GM12878 (cell line): ENCODE data around the gene ANKRD62. TPM values are rescaled to one million over a fixed set of nuclear protein-coding genes. Genes with fewer than 3 reads are reported as not detected.

ENCODE experiments used
- ATAC-seq: fragments of 200-7000 bp; cut with Tn5 transposase; 3 replicates; pipeline ENCODE4 v1.9.1; 2020; ENCODE audit warnings: mild to moderate bottlenecking, moderate library complexity
- BruUV-seq: library from RNA; stranded (reverse); fragments of 400-500 nt; replicated peaks from 2 replicates; lab custom pipeline; 2021; lab: Mats Ljungman, UMichigan
- CTCF ChIA-PET: fragments of 300-600 bp; sonication (Branson Sonifier 250); formaldehyde crosslinking; extraction: SDS; loops from one replicate; lab custom pipeline; 2021; ENCODE audit warnings: inconsistent platforms; lab: Yijun Ruan, JAX
- POLR2A ChIA-PET: fragments of 350-600 bp; formaldehyde crosslinking; extraction: SDS; loops from one replicate; lab custom pipeline; 2021; ENCODE audit warnings: inconsistent platforms; lab: Charles Lee
- RAD21 ChIA-PET: fragments of 300-600 bp; sonication (Branson Sonifier 250); formaldehyde crosslinking; loops from one replicate; lab custom pipeline; 2023; ENCODE audit warnings: antibody characterized with exemption; ENCODE audit not compliant: unreplicated experiment; lab: Charles Lee
- SMC1A ChIA-PET: fragments of 300-600 bp; sonication (Branson Sonifier 250); formaldehyde crosslinking; loops from one replicate; lab custom pipeline; 2023; ENCODE audit not compliant: unreplicated experiment, uncharacterized antibody; lab: Charles Lee
- DNase-seq: peaks from one replicate; pipeline ENCODE4 v3.0.0-alpha.2; 2011; ENCODE audit warnings: low read depth, low spot score
- FAIRE-seq: peaks from 3 replicates; lab custom pipeline; 2011; peaks lifted over from hg19 to GRCh38; lab: Jason Lieb, UNC
- H2AFZ ChIP-seq: 2 replicates; pipeline ENCODE4 v1.6.0; 2011; ENCODE audit warnings: low read depth, low read length, control low read depth; ENCODE audit not compliant: control insufficient read depth
- H3K27ac ChIP-seq: 2 replicates; pipeline ENCODE4 v1.5.1; 2011; ENCODE audit warnings: control low read depth; ENCODE audit not compliant: control insufficient read depth, insufficient read depth
- H3K27me3 ChIP-seq, 2 experiments: replicated peaks in 1 of 2; 2 replicates each; pipeline versions ENCODE4 v1.6.0 to v1.6.1; 2011; ENCODE audit warnings: low read length in 1 of 2; ENCODE audit not compliant: control insufficient read depth in 2 of 2, insufficient read depth in 2 of 2
- H3K36me3 ChIP-seq, 2 experiments: 2 replicates each; pipeline ENCODE4 v1.5.1; 2011; ENCODE audit warnings: low read length in 1 of 2; ENCODE audit not compliant: control insufficient read depth in 2 of 2, insufficient read depth in 2 of 2
- H3K4me1 ChIP-seq: 2 replicates; pipeline ENCODE4 v1.6.1; 2011; ENCODE audit warnings: mild to moderate bottlenecking, low read length, moderate library complexity, mixed read lengths; ENCODE audit not compliant: control insufficient read depth, insufficient read depth
- H3K4me2 ChIP-seq: 2 replicates; pipeline ENCODE4 v1.6.0; 2011; ENCODE audit warnings: control low read depth; ENCODE audit not compliant: control insufficient read depth, insufficient read depth
- H3K4me3 ChIP-seq: fragments of 200-600 bp; sonication (generic); 2 replicates; pipeline ENCODE4 v1.5.1; 2016
- H3K79me2 ChIP-seq: 2 replicates; pipeline ENCODE4 v1.6.0; 2011; ENCODE audit warnings: low read length; ENCODE audit not compliant: control insufficient read depth, insufficient read depth
- H3K9ac ChIP-seq: 2 replicates; pipeline ENCODE4 v1.8.0; 2011; ENCODE audit warnings: low read length, control low read depth, mixed read lengths; ENCODE audit not compliant: control insufficient read depth, insufficient read depth
- H3K9me3 ChIP-seq: replicated peaks from 3 replicates; pipeline ENCODE4 v1.5.1; 2011; ENCODE audit warnings: mild to moderate bottlenecking, low read length; ENCODE audit not compliant: control insufficient read depth, insufficient read depth
- H4K20me1 ChIP-seq: 2 replicates; pipeline ENCODE4 v1.6.0; 2011; ENCODE audit not compliant: control insufficient read depth, insufficient read depth
- CBX5 ChIP-seq: sonication (generic); IDR thresholded peaks from 2 replicates; pipeline ENCODE4 v1.6.1; 2016; ENCODE audit warnings: low read depth, moderate library complexity, mild to moderate bottlenecking, inconsistent platforms
- CHD1 ChIP-seq: IDR thresholded peaks from 2 replicates; pipeline ENCODE4 v1.6.1; 2012; ENCODE audit warnings: low read depth, low read length, improper control_type of control experiment
- FOXK2 ChIP-seq: fragments of 450-650 bp; IDR thresholded peaks from 2 replicates; pipeline ENCODE4 v1.6.1; 2017; ENCODE audit warnings: mild to moderate bottlenecking, moderate library complexity
- FOXM1 ChIP-seq: IDR thresholded peaks from 2 replicates; pipeline ENCODE4 v1.6.1; 2012; ENCODE audit warnings: low read depth, mild to moderate bottlenecking, inconsistent platforms, low read length, moderate library complexity
- GABPA ChIP-seq: IDR thresholded peaks from 2 replicates; pipeline ENCODE4 v1.6.1; 2014; ENCODE audit warnings: antibody characterized with exemption, low read depth, mild to moderate bottlenecking, inconsistent platforms
- HDAC6 ChIP-seq: fragments of 200-600 bp; sonication (generic); IDR thresholded peaks from one replicate; pipeline ENCODE4 v1.8.0; 2017; ENCODE audit warnings: antibody characterized with exemption; ENCODE audit not compliant: unreplicated experiment
- IKZF1 ChIP-seq: fragments of 450-650 bp; conservative IDR thresholded peaks from 2 replicates; pipeline ENCODE4 v1.6.1; 2017; ENCODE audit warnings: antibody characterized with exemption, mild to moderate bottlenecking
- JUND ChIP-seq: IDR thresholded peaks from 2 replicates; pipeline ENCODE4 v1.6.1; 2012; ENCODE audit warnings: low read depth, mild to moderate bottlenecking, low read length, improper control_type of control experiment, moderate library complexity
- MYC ChIP-seq: IDR thresholded peaks from 2 replicates; pipeline ENCODE4 v1.6.1; 2011; ENCODE audit warnings: mild to moderate bottlenecking, low read length, moderate library complexity, inconsistent platforms; ENCODE audit not compliant: insufficient read depth, insufficient replicate concordance, insufficient read length, severe bottlenecking
- NRF1 ChIP-seq: conservative IDR thresholded peaks from 2 replicates; pipeline ENCODE4 v1.6.1; 2011; ENCODE audit warnings: mild to moderate bottlenecking, low read depth, low read length, improper control_type of control experiment
- PAX5 ChIP-seq: IDR thresholded peaks from 2 replicates; pipeline ENCODE4 v1.6.1; 2011; ENCODE audit warnings: low read depth, low read length, borderline replicate concordance
- PAX8 ChIP-seq: fragments of 450-650 bp; IDR thresholded peaks from 2 replicates; pipeline ENCODE4 v1.6.1; 2017; ENCODE audit warnings: mild to moderate bottlenecking, moderate library complexity
- SMARCA5 ChIP-seq: fragments of 450-650 bp; IDR thresholded peaks from 2 replicates; pipeline ENCODE4 v1.6.1; 2017; ENCODE audit warnings: mild to moderate bottlenecking
- YY1 ChIP-seq: IDR thresholded peaks from 2 replicates; pipeline ENCODE4 v1.6.1; 2011; ENCODE audit warnings: low read depth, mild to moderate bottlenecking, low read length
- ZNF217 ChIP-seq: fragments of 450-650 bp; IDR thresholded peaks from 2 replicates; pipeline ENCODE4 v1.6.1; 2017; ENCODE audit warnings: antibody characterized with exemption, mild to moderate bottlenecking
- ZNF384 ChIP-seq: IDR thresholded peaks from 2 replicates; pipeline ENCODE4 v1.6.1; 2012; ENCODE audit warnings: low read depth, mild to moderate bottlenecking, low read length, improper control_type of control experiment, borderline replicate concordance
- ZNF592 ChIP-seq: fragments of 450-650 bp; IDR thresholded peaks from 2 replicates; pipeline ENCODE4 v1.6.1; 2017; ENCODE audit warnings: mild to moderate bottlenecking, moderate library complexity
- ZSCAN29 ChIP-seq: fragments of 450-650 bp; IDR thresholded peaks from 2 replicates; pipeline ENCODE4 v1.6.1; 2017; ENCODE audit warnings: mild to moderate bottlenecking, moderate library complexity
- WGBS: methylation state at CpG from one replicate; pipeline ENCODE4 v1.1.6; 2016; ENCODE audit warnings: low lambda C conversion rate; ENCODE audit not compliant: insufficient replicate concordance, insufficient coverage; ENCODE audit errors: missing lambda C conversion rate; 5-methylcytosine and 5-hydroxymethylcytosine counted together
- in situ Hi-C: fragments of 300-500 bp; cut with MboI; formaldehyde crosslinking; loops from 9 replicates; pipeline ENCODE4 v1.14.3; 2018; ENCODE audit warnings: mixed read lengths
- intact Hi-C: fragments of 100-400 bp; cut with micrococcal nuclease; formaldehyde crosslinking; loops from one replicate; pipeline ENCODE4 v1.14.2; 2022; ENCODE audit not compliant: unreplicated experiment
- polyA plus RNA-seq, 11 experiments: library from polyadenylated mRNA; depleted of rRNA in 4 of 11; unstranded in 6 of 11; stranded (reverse) in 5 of 11; fragments of >200 nt; fragmentation: Nextera tagmentation in 4 of 11; fragmentation: Illumina TruSeq in 1 of 11; extraction: Ambion mirVana in 4 of 11; extraction: Trizol in 1 of 11; gene quantifications; 1 replicate in 1 of 11; 2 replicates in 10 of 11; pipeline versions ENCODE4 v1.2.1 to v1.2.3, GENCODE V29; 2011 to 2016; ENCODE audit warnings: inconsistent platforms in 2 of 11, missing spikeins in 2 of 11, low read depth in 1 of 11
- total RNA-seq, 4 experiments: library from RNA; depleted of rRNA in 3 of 4; stranded (reverse); fragments of >200 nt in 3 of 4; fragmentation: Illumina TruSeq in 1 of 4; extraction: Trizol in 1 of 4; gene quantifications; 2 replicates each; pipeline versions ENCODE4 v1.2.1 to v1.2.3, GENCODE V29; 2013 to 2021

The ANKRD62 gene
- total and polyA plus RNA-seq, 10 of the 15 experiments (the other 5 are each of a cell fraction or from before 2014, with no cell fraction given) = not detected

GRCh38 chr18:12106471-12106870 lies 12.8 kb downstream of the ANKRD62 start:
- no TSS peak for BruUV-seq
- H3K4me1 ChIP-seq = no peaks in the 10 kb centered on the region
- 68% methylated on average over 2 of the region's 2 CpGs for WGBS
- H3K36me3 ChIP-seq = no peaks in the 10 kb centered on the region
- intact Hi-C loops (no loop called here), in situ Hi-C loops (no loop called here)
- no peaks in the 10 kb centered on the region for H3K79me2 ChIP-seq
- TF ChIP-seq IKZF1 = no peak
- no peak for TF ChIP-seq ZSCAN29
- TF ChIP-seq FOXK2 = no peak
- TF ChIP-seq SMARCA5 = no peak
- TF ChIP-seq PAX5 = no peak
- no peak for TF ChIP-seq GABPA
- no peak for TF ChIP-seq FOXM1
- TF ChIP-seq MYC = no peak
- TF ChIP-seq HDAC6 = no peak
- TF ChIP-seq JUND = no peak
- no peak overlapping the region for H3K4me2 ChIP-seq
- no peak for ATAC-seq
- FAIRE-seq = no peak
- no peaks in the 10 kb centered on the region; the same call in 2 of the 3 replicates for H3K9me3 ChIP-seq
- ChIA-PET POLR2A (no interaction called here), RAD21 (no interaction called here), CTCF (no interaction called here), SMC1A (interaction anchor here (0.6 kb wide), 1 partner anchor 1625 kb away, joined by 4 read pairs; no protein-coding TSS in a partner anchor)
- H3K27me3 ChIP-seq = peaks cover 0 to 3% of the 10 kb centered on the region in 2 experiments; a peak in 1 of 4 replicates
- no peak overlapping the region for H3K27ac ChIP-seq
- DNase-seq = no peak
- no peak overlapping the region for H2AFZ ChIP-seq
- H3K9ac ChIP-seq = no peak overlapping the region
- H4K20me1 ChIP-seq = no peaks in the 10 kb centered on the region
- no peak overlapping the region for H3K4me3 ChIP-seq

GRCh38 chr18:12109836-12110235 lies 16.2 kb downstream of the ANKRD62 start:
- H2AFZ ChIP-seq = no peak overlapping the region
- FAIRE-seq (no peak), DNase-seq (no peak), ATAC-seq (no peak)
- H3K4me3 ChIP-seq = no peak overlapping the region
- intact Hi-C loops (no loop called here), in situ Hi-C loops (no loop called here)
- SMC1A ChIA-PET = no interaction called here
- no TSS peak for BruUV-seq
- H3K9me3 ChIP-seq = no peaks in the 10 kb centered on the region; the same call in 2 of the 3 replicates
- H3K27me3 ChIP-seq = no peaks in the 10 kb centered on the region
- CTCF ChIA-PET = no interaction called here
- no peaks in the 10 kb centered on the region for H3K36me3 ChIP-seq
- 4% methylated on average over 3 of the region's 3 CpGs for WGBS
- no peak overlapping the region for H3K9ac ChIP-seq
- POLR2A ChIA-PET = no interaction called here
- no peak overlapping the region for H3K27ac ChIP-seq
- no peaks in the 10 kb centered on the region for H3K4me1 ChIP-seq
- no peaks in the 10 kb centered on the region for H3K79me2 ChIP-seq
- RAD21 ChIA-PET = no interaction called here
- H3K4me2 ChIP-seq = no peak overlapping the region
- no peaks in the 10 kb centered on the region for H4K20me1 ChIP-seq
- TF ChIP-seq ZNF217 (no peak), ZNF384 (no peak), GABPA (no peak), NRF1 (no peak), ZNF592 (no peak), PAX8 (no peak), CHD1 (no peak), CBX5 (no peak), YY1 (no peak)
